ENCODE measurements around the gene ACTG2.

DNA sequence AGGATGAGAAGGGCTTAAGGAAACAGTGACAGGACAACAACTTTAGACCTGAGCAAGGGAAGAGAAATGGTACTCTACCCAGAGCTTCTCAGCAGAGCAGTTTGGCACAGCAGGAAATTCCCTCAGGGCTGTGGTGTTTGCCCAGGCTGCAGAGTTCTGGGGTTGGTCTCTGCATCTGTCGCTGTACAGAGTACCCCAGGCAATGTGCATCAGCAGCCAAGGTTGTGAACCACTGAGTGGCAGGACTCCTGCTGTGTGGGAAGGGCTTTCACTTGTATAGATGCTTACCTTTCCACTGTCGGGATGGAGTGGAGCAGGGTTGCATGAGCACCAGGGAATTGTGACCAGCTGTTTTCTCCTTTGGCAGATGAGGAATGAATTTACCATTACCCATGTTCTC lies 42.8 kb upstream of the ACTG2 start:
- TF ChIP-seq, protein P1, sequence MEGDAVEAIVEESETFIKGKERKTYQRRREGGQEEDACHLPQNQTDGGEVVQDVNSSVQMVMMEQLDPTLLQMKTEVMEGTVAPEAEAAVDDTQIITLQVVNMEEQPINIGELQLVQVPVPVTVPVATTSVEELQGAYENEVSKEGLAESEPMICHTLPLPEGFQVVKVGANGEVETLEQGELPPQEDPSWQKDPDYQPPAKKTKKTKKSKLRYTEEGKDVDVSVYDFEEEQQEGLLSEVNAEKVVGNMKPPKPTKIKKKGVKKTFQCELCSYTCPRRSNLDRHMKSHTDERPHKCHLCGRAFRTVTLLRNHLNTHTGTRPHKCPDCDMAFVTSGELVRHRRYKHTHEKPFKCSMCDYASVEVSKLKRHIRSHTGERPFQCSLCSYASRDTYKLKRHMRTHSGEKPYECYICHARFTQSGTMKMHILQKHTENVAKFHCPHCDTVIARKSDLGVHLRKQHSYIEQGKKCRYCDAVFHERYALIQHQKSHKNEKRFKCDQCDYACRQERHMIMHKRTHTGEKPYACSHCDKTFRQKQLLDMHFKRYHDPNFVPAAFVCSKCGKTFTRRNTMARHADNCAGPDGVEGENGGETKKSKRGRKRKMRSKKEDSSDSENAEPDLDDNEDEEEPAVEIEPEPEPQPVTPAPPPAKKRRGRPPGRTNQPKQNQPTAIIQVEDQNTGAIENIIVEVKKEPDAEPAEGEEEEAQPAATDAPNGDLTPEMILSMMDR (IDR thresholded peaks at IDR 0.05 in 8 of 11, conservative IDR thresholded peaks at IDR 0.05 in 3 of 11) = no peak
- no peak for TF ChIP-seq POLR2A (IDR thresholded peaks at IDR 0.05)

All from spleen (tissue), 7 donors.